ENCODE data around the gene WIPF2. TPM values are rescaled to one million over a fixed set of nuclear protein-coding genes. Genes with fewer than 3 reads are reported as not detected.

Gene WIPF2
- total and polyA plus RNA-seq, 2 experiments from 2014 or later: 10.3 to 23.8 TPM

DNA sequence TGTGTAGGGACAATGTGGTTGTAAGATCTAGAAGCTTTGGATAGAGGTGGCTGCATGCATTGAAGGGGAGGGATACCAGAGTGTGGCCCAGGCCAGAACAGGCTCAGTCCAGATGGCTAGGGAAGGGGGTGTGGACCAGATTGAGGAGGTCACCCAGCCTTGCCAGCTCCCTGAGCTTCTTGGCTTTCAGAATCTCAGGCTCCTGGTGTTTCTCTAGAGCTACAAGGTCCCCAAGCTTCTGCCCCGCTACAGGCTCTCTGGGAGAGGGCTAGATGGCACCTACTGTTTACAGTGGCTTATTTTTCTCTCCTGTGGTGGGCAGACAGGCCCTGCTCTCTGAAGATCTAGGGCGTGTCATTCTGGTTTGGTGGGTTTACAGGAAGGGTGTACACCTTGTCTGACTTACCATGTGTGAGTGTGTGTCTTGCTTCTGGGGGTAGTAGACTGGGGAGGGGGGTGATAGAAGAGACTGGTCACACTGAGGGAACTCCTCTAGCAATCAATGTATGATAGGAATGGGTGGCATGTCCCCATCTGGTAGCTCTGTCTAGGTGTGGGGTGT, 90.9 kb downstream of the WIPF2 start:
- H3K4me1 ChIP-seq (ENCODE audit: insufficient read depth): peaks cover 81% of the 10 kb centered on the region
- no peak for DNase-seq (ENCODE audit: low spot score)
- H3K9me3 ChIP-seq (ENCODE audit: low read depth): no peaks in the 10 kb centered on the region
- no peaks in the 10 kb centered on the region for H3K27me3 ChIP-seq
- peak overlapping the region; percentile 95 for H3K4me2 ChIP-seq
- H4K20me1 ChIP-seq (ENCODE audit: insufficient read depth, poor library complexity, severe bottlenecking): no peaks in the 10 kb centered on the region
- TF ChIP-seq EZH2 (IDR thresholded peaks at IDR 0.05; ENCODE audit: borderline replicate concordance): no peak
- no peak for TF ChIP-seq EZH2phosphoT487 (IDR thresholded peaks at IDR 0.05; ENCODE audit: low read depth, severe bottlenecking, unreplicated experiment)
- TF ChIP-seq, protein P1, sequence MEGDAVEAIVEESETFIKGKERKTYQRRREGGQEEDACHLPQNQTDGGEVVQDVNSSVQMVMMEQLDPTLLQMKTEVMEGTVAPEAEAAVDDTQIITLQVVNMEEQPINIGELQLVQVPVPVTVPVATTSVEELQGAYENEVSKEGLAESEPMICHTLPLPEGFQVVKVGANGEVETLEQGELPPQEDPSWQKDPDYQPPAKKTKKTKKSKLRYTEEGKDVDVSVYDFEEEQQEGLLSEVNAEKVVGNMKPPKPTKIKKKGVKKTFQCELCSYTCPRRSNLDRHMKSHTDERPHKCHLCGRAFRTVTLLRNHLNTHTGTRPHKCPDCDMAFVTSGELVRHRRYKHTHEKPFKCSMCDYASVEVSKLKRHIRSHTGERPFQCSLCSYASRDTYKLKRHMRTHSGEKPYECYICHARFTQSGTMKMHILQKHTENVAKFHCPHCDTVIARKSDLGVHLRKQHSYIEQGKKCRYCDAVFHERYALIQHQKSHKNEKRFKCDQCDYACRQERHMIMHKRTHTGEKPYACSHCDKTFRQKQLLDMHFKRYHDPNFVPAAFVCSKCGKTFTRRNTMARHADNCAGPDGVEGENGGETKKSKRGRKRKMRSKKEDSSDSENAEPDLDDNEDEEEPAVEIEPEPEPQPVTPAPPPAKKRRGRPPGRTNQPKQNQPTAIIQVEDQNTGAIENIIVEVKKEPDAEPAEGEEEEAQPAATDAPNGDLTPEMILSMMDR (IDR thresholded peaks at IDR 0.05; ENCODE audit: poor library complexity): no peak
- H3K27ac ChIP-seq: peak overlapping the region; percentile 96
- no peaks in the 10 kb centered on the region for H3K9me2 ChIP-seq (replicated peaks; ENCODE audit: insufficient read depth)
- WGBS (ENCODE audit: low lambda C conversion rate, missing lambda C conversion rate): 68% methylated on average over 2 of the region's 2 CpGs
- H3K4me3 ChIP-seq: peak overlapping the region; percentile 89
- no peaks in the 10 kb centered on the region for H3K36me3 ChIP-seq (replicated peaks; ENCODE audit: insufficient read depth, low read depth)
- peaks cover 61% of the 10 kb centered on the region for H3K79me2 ChIP-seq
- H2AFZ ChIP-seq: no peak overlapping the region

DNA sequence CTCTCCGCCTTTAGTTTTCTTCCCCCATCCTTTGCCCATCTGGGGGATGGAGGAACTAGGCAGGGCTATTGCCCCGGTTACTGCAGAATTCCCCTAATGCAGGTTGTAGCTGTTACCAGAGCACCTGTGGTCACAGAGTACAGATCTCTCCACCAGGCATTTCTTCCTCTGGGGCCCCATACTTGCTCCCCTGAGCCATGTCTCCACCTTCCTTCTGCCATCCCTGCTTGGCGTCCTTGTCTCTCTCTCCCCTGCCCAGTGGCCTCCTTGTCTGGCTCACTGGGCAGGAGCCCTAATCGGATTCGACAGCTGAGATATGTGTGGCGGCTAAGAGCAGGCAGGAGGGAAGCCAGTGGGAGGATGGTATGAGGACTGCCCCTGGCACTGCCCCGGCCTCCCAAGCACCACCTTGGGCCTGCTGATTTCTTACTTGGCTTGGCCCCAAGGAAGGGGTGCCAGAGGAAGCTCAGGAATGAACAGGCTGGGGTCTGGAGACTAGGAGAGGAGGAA, 91.8 kb downstream of the WIPF2 start:
- no peak for TF ChIP-seq EZH2phosphoT487 (IDR thresholded peaks at IDR 0.05; ENCODE audit: low read depth, severe bottlenecking, unreplicated experiment)
- TF ChIP-seq, protein P1 (IDR thresholded peaks at IDR 0.05; ENCODE audit: poor library complexity): no peak
- TF ChIP-seq EZH2 (IDR thresholded peaks at IDR 0.05; ENCODE audit: borderline replicate concordance): no peak
- no peaks in the 10 kb centered on the region for H3K36me3 ChIP-seq (replicated peaks; ENCODE audit: insufficient read depth, low read depth)
- peaks cover 63% of the 10 kb centered on the region for H3K79me2 ChIP-seq
- H4K20me1 ChIP-seq (ENCODE audit: insufficient read depth, poor library complexity, severe bottlenecking): no peaks in the 10 kb centered on the region
- DNase-seq (ENCODE audit: low spot score): no peak
- no peak overlapping the region for H2AFZ ChIP-seq
- no peaks in the 10 kb centered on the region for H3K9me3 ChIP-seq (ENCODE audit: low read depth)
- H3K9me2 ChIP-seq (replicated peaks; ENCODE audit: insufficient read depth): no peaks in the 10 kb centered on the region
- no peaks in the 10 kb centered on the region for H3K27me3 ChIP-seq
- H3K27ac ChIP-seq: peak overlapping the region; percentile 96
- H3K4me3 ChIP-seq: no peak overlapping the region
- 70% methylated on average over 7 of the region's 7 CpGs for WGBS (ENCODE audit: low lambda C conversion rate, missing lambda C conversion rate)
- H3K4me1 ChIP-seq (ENCODE audit: insufficient read depth): peaks cover 87% of the 10 kb centered on the region
- peak overlapping the region; percentile 95 for H3K4me2 ChIP-seq

DNA sequence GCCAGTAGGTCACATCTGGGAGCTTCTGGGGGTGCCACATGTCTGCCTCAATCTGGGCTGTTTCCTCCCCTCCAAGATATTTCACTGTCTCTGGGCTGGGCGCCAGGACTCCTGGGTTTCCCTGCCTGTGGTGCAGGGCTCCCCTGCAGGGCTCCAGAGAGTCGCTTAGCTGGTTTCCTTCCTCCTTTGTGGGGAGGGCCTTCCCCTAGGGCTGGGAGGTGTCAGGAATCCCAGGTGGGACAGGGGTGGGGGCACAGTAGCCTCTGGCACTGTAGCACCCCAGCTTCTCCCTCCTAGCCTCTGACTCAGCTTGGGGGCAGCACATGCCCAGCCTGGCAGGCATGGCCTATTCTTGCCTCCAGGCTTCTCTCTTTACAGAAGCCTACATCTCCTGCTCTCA, 92.5 kb downstream of the WIPF2 start:
- H3K4me3 ChIP-seq: no peak overlapping the region
- TF ChIP-seq EZH2phosphoT487 (IDR thresholded peaks at IDR 0.05; ENCODE audit: low read depth, severe bottlenecking, unreplicated experiment) (no peak), EZH2 (IDR thresholded peaks at IDR 0.05; ENCODE audit: borderline replicate concordance) (no peak)
- TF ChIP-seq, protein P1 (IDR thresholded peaks at IDR 0.05; ENCODE audit: poor library complexity): no peak
- H3K4me1 ChIP-seq (ENCODE audit: insufficient read depth): peaks cover 86% of the 10 kb centered on the region
- H3K79me2 ChIP-seq: peaks cover 61% of the 10 kb centered on the region
- no peaks in the 10 kb centered on the region for H3K9me2 ChIP-seq (replicated peaks; ENCODE audit: insufficient read depth)
- H4K20me1 ChIP-seq (ENCODE audit: insufficient read depth, poor library complexity, severe bottlenecking): no peaks in the 10 kb centered on the region
- no peaks in the 10 kb centered on the region for H3K36me3 ChIP-seq (replicated peaks; ENCODE audit: insufficient read depth, low read depth)
- no peak overlapping the region for H3K27ac ChIP-seq
- no peak for DNase-seq (ENCODE audit: low spot score)
- no peaks in the 10 kb centered on the region for H3K27me3 ChIP-seq
- H3K9me3 ChIP-seq (ENCODE audit: low read depth): no peaks in the 10 kb centered on the region
- H2AFZ ChIP-seq: no peak overlapping the region
- peak overlapping the region; percentile 95 for H3K4me2 ChIP-seq
- 67% methylated on average over 2 of the region's 2 CpGs for WGBS (ENCODE audit: low lambda C conversion rate, missing lambda C conversion rate)

Measured in hepatocyte (in vitro differentiated cells).